HepG2 (cell line): ENCODE measurements around the gene TOLLIP. TPM values are rescaled to one million over a fixed set of nuclear protein-coding genes. Genes with fewer than 3 reads are reported as not detected.

Experiments used
- KDM1A ChIP-seq: IDR thresholded peaks from 2 replicates; pipeline ENCODE4 v1.6.1; 2016; ENCODE audit warnings: missing compliant biosample characterization
- KDM5B ChIP-seq: sonication (generic); formaldehyde crosslinking; IDR thresholded peaks from 2 replicates; pipeline ENCODE4 v1.4.0; 2020; ENCODE audit warnings: missing genetic modification reagents, mild to moderate bottlenecking, borderline replicate concordance
- KLF13 ChIP-seq: sonication (generic); formaldehyde crosslinking; IDR thresholded peaks from 2 replicates; pipeline ENCODE4 v1.4.0; 2020; ENCODE audit warnings: mild to moderate bottlenecking, missing genetic modification reagents
- MATR3 ChIP-seq: sonication (generic); formaldehyde crosslinking; IDR thresholded peaks from 2 replicates; pipeline ENCODE4 v1.4.0; 2020; ENCODE audit warnings: missing genetic modification reagents
- NCOA1 ChIP-seq: sonication (generic); formaldehyde crosslinking; IDR thresholded peaks from 2 replicates; pipeline ENCODE4 v1.9.0; 2021; ENCODE audit warnings: missing genetic modification reagents
- PHF5A ChIP-seq: IDR thresholded peaks from one replicate; pipeline ENCODE4 v1.6.1; 2018; ENCODE audit warnings: low read depth, missing genetic modification reagents; ENCODE audit not compliant: unreplicated experiment
- SAFB2 ChIP-seq: sonication (generic); formaldehyde crosslinking; IDR thresholded peaks from 2 replicates; pipeline ENCODE4 v1.5.1; 2020; ENCODE audit warnings: missing genetic modification reagents, low read depth, mild to moderate bottlenecking, borderline replicate concordance
- SPEN ChIP-seq: sonication (generic); formaldehyde crosslinking; IDR thresholded peaks from 2 replicates; pipeline ENCODE4 v1.5.1; 2020; ENCODE audit warnings: low read depth, mild to moderate bottlenecking, missing genetic modification reagents
- THYN1 ChIP-seq: sonication (generic); formaldehyde crosslinking; IDR thresholded peaks from 2 replicates; pipeline ENCODE4 v1.8.1; 2023; ENCODE audit warnings: low read depth, mild to moderate bottlenecking, moderate library complexity, missing genetic modification reagents, borderline replicate concordance
- ZFY ChIP-seq: sonication (generic); formaldehyde crosslinking; IDR thresholded peaks from 2 replicates; pipeline ENCODE4 v1.4.0; 2020; ENCODE audit warnings: missing genetic modification reagents
- ZNF124 ChIP-seq: sonication (generic); formaldehyde crosslinking; IDR thresholded peaks from 2 replicates; pipeline ENCODE4 v1.4.0; 2020; ENCODE audit warnings: missing genetic modification reagents
- ZNF34 ChIP-seq: sonication (generic); formaldehyde crosslinking; IDR thresholded peaks from 2 replicates; pipeline ENCODE4 v1.4.0; 2020; ENCODE audit warnings: mild to moderate bottlenecking, missing genetic modification reagents, borderline replicate concordance
- ZNF772 ChIP-seq: sonication (generic); formaldehyde crosslinking; IDR thresholded peaks from 2 replicates; pipeline ENCODE4 v1.5.0; 2020; ENCODE audit warnings: mild to moderate bottlenecking, missing genetic modification reagents
- ZNF773 ChIP-seq: sonication (generic); formaldehyde crosslinking; IDR thresholded peaks from 2 replicates; pipeline ENCODE4 v1.4.0; 2020; ENCODE audit warnings: missing genetic modification reagents, borderline replicate concordance
- ZNF879 ChIP-seq: sonication (generic); formaldehyde crosslinking; IDR thresholded peaks from 2 replicates; pipeline ENCODE4 v1.8.1; 2023; ENCODE audit warnings: missing genetic modification reagents
- polyA plus RNA-seq, 8 experiments: library from polyadenylated mRNA; depleted of rRNA in 3 of 8; stranded (reverse) in 7 of 8; unstranded in 1 of 8; fragments of >200 nt; fragmentation: Illumina TruSeq in 4 of 8; extraction: Trizol in 4 of 8; gene quantifications; 2 replicates each; pipeline versions ENCODE4 v1.2.1 to v1.2.3, GENCODE V29; 2011 to 2016; ENCODE audit warnings: low read depth in 4 of 8, missing spikeins in 1 of 8, mixed read lengths in 1 of 8; ENCODE audit not compliant: insufficient read depth in 1 of 8
- total RNA-seq, 5 experiments: library from RNA; depleted of rRNA; stranded (reverse); fragments of >200 nt; fragmentation: Illumina TruSeq; extraction: Trizol; gene quantifications; 2 replicates each; pipeline ENCODE4 v1.2.3, GENCODE V29; 2016; ENCODE audit warnings: low read depth in 1 of 5
- TF ChIP-seq, protein P1 (sequence below): sonication (generic); formaldehyde crosslinking; IDR thresholded peaks from 2 replicates; pipeline ENCODE4 v1.4.0; 2020; ENCODE audit warnings: mild to moderate bottlenecking, missing genetic modification reagents
- TF ChIP-seq, protein P2 (sequence below): IDR thresholded peaks from 2 replicates; pipeline ENCODE4 v1.6.1; 2016; ENCODE audit warnings: missing compliant biosample characterization, missing genetic modification reagents, borderline replicate concordance
- TF ChIP-seq, protein P3 (sequence below): sonication (generic); formaldehyde crosslinking; IDR thresholded peaks from 2 replicates; pipeline ENCODE4 v1.8.0; 2022; ENCODE audit warnings: missing genetic modification reagents, mild to moderate bottlenecking, borderline replicate concordance
- TF ChIP-seq, protein P4 (sequence below): sonication (generic); formaldehyde crosslinking; IDR thresholded peaks from 2 replicates; pipeline ENCODE4 v1.4.0; 2020; ENCODE audit warnings: low read depth, mild to moderate bottlenecking, missing genetic modification reagents
- TF ChIP-seq, protein P5 (sequence below): sonication (generic); formaldehyde crosslinking; IDR thresholded peaks from 2 replicates; pipeline ENCODE4 v1.5.1; 2020; ENCODE audit warnings: mild to moderate bottlenecking, moderate library complexity, missing genetic modification reagents
- TF ChIP-seq, protein P6 (sequence below): sonication (generic); formaldehyde crosslinking; IDR thresholded peaks from 2 replicates; pipeline ENCODE4 v1.4.0; 2020; ENCODE audit warnings: missing genetic modification reagents
- TF ChIP-seq, protein P7 (sequence below): sonication (generic); formaldehyde crosslinking; IDR thresholded peaks from 2 replicates; pipeline ENCODE4 v1.4.0; 2020; ENCODE audit warnings: mild to moderate bottlenecking, missing genetic modification reagents

The TOLLIP gene
- total and polyA plus RNA-seq, 2 of the 13 experiments (the other 11 are each of a cell fraction or from before 2014, with no cell fraction given): 25.9 to 47.5 TPM

DNA sequence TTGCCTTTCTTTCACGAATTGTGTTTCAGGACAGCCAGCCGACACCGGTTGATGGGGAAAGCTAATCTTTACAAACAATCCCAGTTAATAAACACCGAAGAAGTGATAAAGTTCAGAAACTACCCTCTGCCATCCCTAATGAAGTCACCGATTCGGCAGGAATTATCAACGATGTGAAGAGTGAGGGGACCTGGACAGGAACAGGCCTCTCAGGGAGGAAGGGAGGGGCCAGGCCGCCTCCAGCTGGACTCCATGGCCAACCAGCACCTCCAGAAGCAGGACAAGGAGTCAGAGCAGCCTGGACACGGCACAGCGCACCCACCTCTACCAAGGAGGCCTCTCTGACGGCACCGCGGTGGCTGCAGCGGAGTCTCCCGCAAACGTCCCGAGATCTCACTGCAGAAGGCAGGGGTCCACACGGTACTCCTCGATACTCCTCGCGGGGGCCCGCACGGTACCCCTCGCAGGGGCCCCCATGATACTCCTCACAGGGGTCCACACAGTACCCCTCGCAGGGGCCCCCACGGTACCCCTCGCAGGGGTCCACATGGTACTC is 3.9 kb downstream of the TOLLIP start (continued):
- TF ChIP-seq ZNF34: no peak
- no peak for TF ChIP-seq ZNF772
- 0 out of 2 replicates have a peak, but pooled peaks have one; percentile 49 for TF ChIP-seq SAFB2 (CRISPR knock-in tag)
- TF ChIP-seq, protein P1, sequence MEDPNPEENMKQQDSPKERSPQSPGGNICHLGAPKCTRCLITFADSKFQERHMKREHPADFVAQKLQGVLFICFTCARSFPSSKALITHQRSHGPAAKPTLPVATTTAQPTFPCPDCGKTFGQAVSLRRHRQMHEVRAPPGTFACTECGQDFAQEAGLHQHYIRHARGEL (CRISPR knock-in tag): no peak
- TF ChIP-seq ZNF124 (CRISPR knock-in tag): no peak
- no peak for TF ChIP-seq KDM1A
- TF ChIP-seq, protein P2, sequence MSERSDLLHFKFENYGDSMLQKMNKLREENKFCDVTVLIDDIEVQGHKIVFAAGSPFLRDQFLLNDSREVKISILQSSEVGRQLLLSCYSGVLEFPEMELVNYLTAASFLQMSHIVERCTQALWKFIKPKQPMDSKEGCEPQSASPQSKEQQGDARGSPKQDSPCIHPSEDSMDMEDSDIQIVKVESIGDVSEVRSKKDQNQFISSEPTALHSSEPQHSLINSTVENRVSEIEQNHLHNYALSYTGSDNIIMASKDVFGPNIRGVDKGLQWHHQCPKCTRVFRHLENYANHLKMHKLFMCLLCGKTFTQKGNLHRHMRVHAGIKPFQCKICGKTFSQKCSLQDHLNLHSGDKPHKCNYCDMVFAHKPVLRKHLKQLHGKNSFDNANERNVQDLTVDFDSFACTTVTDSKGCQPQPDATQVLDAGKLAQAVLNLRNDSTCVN (CRISPR knock-in tag): no peak
- TF ChIP-seq MATR3 (CRISPR knock-in tag): no peak
- TF ChIP-seq, protein P3, sequence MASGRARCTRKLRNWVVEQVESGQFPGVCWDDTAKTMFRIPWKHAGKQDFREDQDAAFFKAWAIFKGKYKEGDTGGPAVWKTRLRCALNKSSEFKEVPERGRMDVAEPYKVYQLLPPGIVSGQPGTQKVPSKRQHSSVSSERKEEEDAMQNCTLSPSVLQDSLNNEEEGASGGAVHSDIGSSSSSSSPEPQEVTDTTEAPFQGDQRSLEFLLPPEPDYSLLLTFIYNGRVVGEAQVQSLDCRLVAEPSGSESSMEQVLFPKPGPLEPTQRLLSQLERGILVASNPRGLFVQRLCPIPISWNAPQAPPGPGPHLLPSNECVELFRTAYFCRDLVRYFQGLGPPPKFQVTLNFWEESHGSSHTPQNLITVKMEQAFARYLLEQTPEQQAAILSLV (CRISPR knock-in tag): no peak
- no peak for TF ChIP-seq KLF13 (CRISPR knock-in tag)
- TF ChIP-seq, protein P4, sequence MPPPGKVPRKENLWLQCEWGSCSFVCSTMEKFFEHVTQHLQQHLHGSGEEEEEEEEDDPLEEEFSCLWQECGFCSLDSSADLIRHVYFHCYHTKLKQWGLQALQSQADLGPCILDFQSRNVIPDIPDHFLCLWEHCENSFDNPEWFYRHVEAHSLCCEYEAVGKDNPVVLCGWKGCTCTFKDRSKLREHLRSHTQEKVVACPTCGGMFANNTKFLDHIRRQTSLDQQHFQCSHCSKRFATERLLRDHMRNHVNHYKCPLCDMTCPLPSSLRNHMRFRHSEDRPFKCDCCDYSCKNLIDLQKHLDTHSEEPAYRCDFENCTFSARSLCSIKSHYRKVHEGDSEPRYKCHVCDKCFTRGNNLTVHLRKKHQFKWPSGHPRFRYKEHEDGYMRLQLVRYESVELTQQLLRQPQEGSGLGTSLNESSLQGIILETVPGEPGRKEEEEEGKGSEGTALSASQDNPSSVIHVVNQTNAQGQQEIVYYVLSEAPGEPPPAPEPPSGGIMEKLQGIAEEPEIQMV (CRISPR knock-in tag): no peak
- TF ChIP-seq ZFY (CRISPR knock-in tag): peak; percentile 52; the same call in 1 of the 2 replicates
- TF ChIP-seq, protein P5, sequence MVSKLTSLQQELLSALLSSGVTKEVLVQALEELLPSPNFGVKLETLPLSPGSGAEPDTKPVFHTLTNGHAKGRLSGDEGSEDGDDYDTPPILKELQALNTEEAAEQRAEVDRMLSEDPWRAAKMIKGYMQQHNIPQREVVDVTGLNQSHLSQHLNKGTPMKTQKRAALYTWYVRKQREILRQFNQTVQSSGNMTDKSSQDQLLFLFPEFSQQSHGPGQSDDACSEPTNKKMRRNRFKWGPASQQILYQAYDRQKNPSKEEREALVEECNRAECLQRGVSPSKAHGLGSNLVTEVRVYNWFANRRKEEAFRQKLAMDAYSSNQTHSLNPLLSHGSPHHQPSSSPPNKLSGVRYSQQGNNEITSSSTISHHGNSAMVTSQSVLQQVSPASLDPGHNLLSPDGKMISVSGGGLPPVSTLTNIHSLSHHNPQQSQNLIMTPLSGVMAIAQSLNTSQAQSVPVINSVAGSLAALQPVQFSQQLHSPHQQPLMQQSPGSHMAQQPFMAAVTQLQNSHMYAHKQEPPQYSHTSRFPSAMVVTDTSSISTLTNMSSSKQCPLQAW (CRISPR knock-in tag): no peak
- TF ChIP-seq ZNF879 (CRISPR knock-in tag): no peak
- TF ChIP-seq PHF5A (CRISPR knock-in tag): no peak
- no peak for TF ChIP-seq NCOA1 (CRISPR knock-in tag)
- TF ChIP-seq SPEN: no peak
- no peak for TF ChIP-seq ZNF773 (CRISPR knock-in tag)
- TF ChIP-seq, protein P6, sequence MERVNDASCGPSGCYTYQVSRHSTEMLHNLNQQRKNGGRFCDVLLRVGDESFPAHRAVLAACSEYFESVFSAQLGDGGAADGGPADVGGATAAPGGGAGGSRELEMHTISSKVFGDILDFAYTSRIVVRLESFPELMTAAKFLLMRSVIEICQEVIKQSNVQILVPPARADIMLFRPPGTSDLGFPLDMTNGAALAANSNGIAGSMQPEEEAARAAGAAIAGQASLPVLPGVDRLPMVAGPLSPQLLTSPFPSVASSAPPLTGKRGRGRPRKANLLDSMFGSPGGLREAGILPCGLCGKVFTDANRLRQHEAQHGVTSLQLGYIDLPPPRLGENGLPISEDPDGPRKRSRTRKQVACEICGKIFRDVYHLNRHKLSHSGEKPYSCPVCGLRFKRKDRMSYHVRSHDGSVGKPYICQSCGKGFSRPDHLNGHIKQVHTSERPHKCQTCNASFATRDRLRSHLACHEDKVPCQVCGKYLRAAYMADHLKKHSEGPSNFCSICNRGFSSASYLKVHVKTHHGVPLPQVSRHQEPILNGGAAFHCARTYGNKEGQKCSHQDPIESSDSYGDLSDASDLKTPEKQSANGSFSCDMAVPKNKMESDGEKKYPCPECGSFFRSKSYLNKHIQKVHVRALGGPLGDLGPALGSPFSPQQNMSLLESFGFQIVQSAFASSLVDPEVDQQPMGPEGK (CRISPR knock-in tag): no peak
- no peak for TF ChIP-seq THYN1 (CRISPR knock-in tag)
- TF ChIP-seq, protein P7, sequence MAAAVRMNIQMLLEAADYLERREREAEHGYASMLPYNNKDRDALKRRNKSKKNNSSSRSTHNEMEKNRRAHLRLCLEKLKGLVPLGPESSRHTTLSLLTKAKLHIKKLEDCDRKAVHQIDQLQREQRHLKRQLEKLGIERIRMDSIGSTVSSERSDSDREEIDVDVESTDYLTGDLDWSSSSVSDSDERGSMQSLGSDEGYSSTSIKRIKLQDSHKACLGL (CRISPR knock-in tag): peak; percentile 7; the same call in 1 of the 2 replicates
- TF ChIP-seq KDM5B (CRISPR knock-in tag): no peak
